HCT116 (cell line): ENCODE data around the gene FRMD3. TPM values are rescaled to one million over a fixed set of nuclear protein-coding genes. Genes with fewer than 3 reads are reported as not detected.

ENCODE experiments used
- ATAC-seq: fragments of 200-7000 bp; cut with Tn5 transposase; 2 replicates; pipeline ENCODE4 v1.9.1; 2020; ENCODE audit warnings: mild to moderate bottlenecking, moderate library complexity
- BruUV-seq: library from RNA; stranded (reverse); fragments of 400-500 nt; replicated peaks from 2 replicates; lab custom pipeline; 2021; lab: Mats Ljungman, UMichigan
- CTCF ChIA-PET: fragments of 300-600 bp; sonication (Branson Sonifier 250); formaldehyde crosslinking; loops from one replicate; lab custom pipeline; 2021; ENCODE audit warnings: antibody characterized with exemption; lab: Charles Lee
- POLR2A ChIA-PET: fragments of 300-600, 350-600 bp; sonication (Branson Sonifier 250); formaldehyde crosslinking; loops from one replicate; lab custom pipeline; 2021; ENCODE audit warnings: antibody characterized with exemption; lab: Charles Lee
- RAD21 ChIA-PET, 2 experiments: fragments of 300-600 bp; sonication (Branson Sonifier 250); formaldehyde crosslinking; loops; one replicate each; lab custom pipeline; 2023; ENCODE audit warnings: low total read pairs in 2 of 2; ENCODE audit not compliant: uncharacterized antibody in 2 of 2, unreplicated experiment in 2 of 2, low non-redundant PET in 1 of 2; lab: Charles Lee
- DNase-seq: peaks from one replicate; pipeline ENCODE4 v3.0.0-alpha.2; 2010; ENCODE audit warnings: low read depth, low spot score
- H2AFZ ChIP-seq: fragments of 200-600 bp; shearing (Covaris generic), sonication (generic); 2 replicates; pipeline ENCODE4 v1.6.1; 2017; ENCODE audit warnings: low read depth, mixed run types, mixed read lengths, antibody characterized with exemption, low read length; ENCODE audit not compliant: poor library complexity, severe bottlenecking
- H3K27ac ChIP-seq: 2 replicates; pipeline ENCODE4 v1.5.1; 2012; ENCODE audit warnings: low read depth, low read length
- H3K27me3 ChIP-seq: fragments of 200-600 bp; sonication (generic); 2 replicates; pipeline ENCODE4 v1.6.1; 2016; ENCODE audit warnings: mixed run types, low read length, mixed read lengths; ENCODE audit not compliant: insufficient read depth
- H3K36me3 ChIP-seq, 2 experiments: fragments of 200-500 bp in 1 of 2; fragments of 200-600 bp in 1 of 2; sonication (Bioruptor generic) in 1 of 2; sonication (generic) in 1 of 2; 2 replicates each; pipeline versions ENCODE4 v1.5.1 to v1.6.1; 2014 to 2016; ENCODE audit warnings: low read length in 2 of 2, inconsistent platforms in 1 of 2, mixed read lengths in 1 of 2, mixed run types in 1 of 2; ENCODE audit not compliant: insufficient read depth in 2 of 2, control insufficient read depth in 1 of 2
- H3K4me1 ChIP-seq, 2 experiments: fragments of 200-600 bp in 1 of 2; sonication (generic) in 1 of 2; 2 replicates each; pipeline versions ENCODE4 v1.5.1 to v1.6.1; 2012 to 2017; ENCODE audit warnings: low read length in 2 of 2, inconsistent platforms in 1 of 2, mild to moderate bottlenecking in 1 of 2, mixed read lengths in 1 of 2, mixed run types in 1 of 2, moderate library complexity in 1 of 2; ENCODE audit not compliant: insufficient read depth in 2 of 2, control insufficient read depth in 1 of 2
- H3K4me2 ChIP-seq: fragments of 200-600 bp; sonication (generic); 2 replicates; pipeline ENCODE4 v1.6.1; 2017; ENCODE audit warnings: mixed run types, low read length, mixed read lengths
- H3K4me3 ChIP-seq, 2 experiments: fragments of 200-600 bp in 1 of 2; sonication (generic) in 1 of 2; replicated peaks in 1 of 2; 2 replicates each; pipeline ENCODE4 v1.5.1; 2011 to 2016; ENCODE audit warnings: low read length in 2 of 2, control low read depth in 1 of 2, low read depth in 1 of 2, mild to moderate bottlenecking in 1 of 2, mixed read lengths in 1 of 2, mixed run types in 1 of 2
- H3K79me2 ChIP-seq: fragments of 200-600 bp; sonication (generic); 2 replicates; pipeline ENCODE4 v1.6.1; 2017; ENCODE audit warnings: mild to moderate bottlenecking, mixed run types, low read length, moderate library complexity, mixed read lengths; ENCODE audit not compliant: insufficient read depth
- H3K9ac ChIP-seq: fragments of 200-600 bp; sonication (generic); 2 replicates; pipeline ENCODE4 v1.6.1; 2016; ENCODE audit warnings: low read length, mixed read lengths
- H3K9me2 ChIP-seq: fragments of 200-600 bp; sonication (generic), shearing (Covaris generic); 2 replicates; pipeline ENCODE4 v1.6.1; 2017; ENCODE audit warnings: mixed run types, mild to moderate bottlenecking, moderate library complexity; ENCODE audit not compliant: insufficient read depth
- H3K9me3 ChIP-seq, 2 experiments: fragments of 200-500 bp in 1 of 2; fragments of 200-600 bp in 1 of 2; sonication (Bioruptor generic) in 1 of 2; sonication (generic) in 1 of 2; 2 replicates each; pipeline ENCODE4 v1.6.1; 2014 to 2017; ENCODE audit warnings: low read length in 2 of 2, mixed read lengths in 2 of 2, inconsistent platforms in 1 of 2, low read depth in 1 of 2, mild to moderate bottlenecking in 1 of 2, mixed run types in 1 of 2, moderate library complexity in 1 of 2; ENCODE audit not compliant: control insufficient read depth in 1 of 2, insufficient read depth in 1 of 2
- H4K20me1 ChIP-seq: fragments of 200-600 bp; sonication (generic), shearing (Covaris generic); 2 replicates; pipeline ENCODE4 v1.6.1; 2017; ENCODE audit warnings: mixed run types, mild to moderate bottlenecking, moderate library complexity; ENCODE audit not compliant: insufficient read depth
- ELF1 ChIP-seq: IDR thresholded peaks from 2 replicates; pipeline ENCODE4 v1.6.1; 2012; ENCODE audit warnings: low read depth, borderline replicate concordance
- EZH2 ChIP-seq: fragments of 200-600 bp; sonication (generic); IDR thresholded peaks from 2 replicates; pipeline ENCODE4 v1.6.1; 2017; ENCODE audit warnings: antibody characterized with exemption, mixed run types
- EZH2phosphoT487 ChIP-seq: fragments of 200-600 bp; IDR thresholded peaks from 2 replicates; pipeline ENCODE4 v1.6.1; 2018; ENCODE audit warnings: antibody characterized with exemption, borderline replicate concordance
- FOSL1 ChIP-seq: IDR thresholded peaks from 2 replicates; pipeline ENCODE4 v1.6.1; 2012; ENCODE audit warnings: low read depth
- JUND ChIP-seq: IDR thresholded peaks from 2 replicates; pipeline ENCODE4 v1.6.1; 2012
- POLR2A ChIP-seq: IDR thresholded peaks from 2 replicates; pipeline ENCODE4 v1.7.0; 2011; ENCODE audit warnings: borderline replicate concordance; ENCODE audit not compliant: insufficient read depth, insufficient read length; ENCODE audit errors: extremely low read depth
- POLR2AphosphoS5 ChIP-seq: IDR thresholded peaks from 2 replicates; pipeline ENCODE4 v1.6.1; 2011; ENCODE audit warnings: mild to moderate bottlenecking, low read depth, low read length, moderate library complexity
- RAD21 ChIP-seq: IDR thresholded peaks from 2 replicates; pipeline ENCODE4 v1.6.1; 2012; ENCODE audit warnings: low read depth, mild to moderate bottlenecking
- SIN3A ChIP-seq: IDR thresholded peaks from 2 replicates; pipeline ENCODE4 v1.6.1; 2012; ENCODE audit warnings: low read depth
- SP1 ChIP-seq: IDR thresholded peaks from 2 replicates; pipeline ENCODE4 v1.6.1; 2012; ENCODE audit warnings: low read depth
- SRF ChIP-seq: IDR thresholded peaks from 2 replicates; pipeline ENCODE4 v1.6.1; 2012; ENCODE audit warnings: low read depth
- YY1 ChIP-seq: IDR thresholded peaks from 2 replicates; pipeline ENCODE4 v1.6.1; 2011; ENCODE audit warnings: low read length, low read depth, moderate library complexity, mild to moderate bottlenecking; ENCODE audit not compliant: insufficient replicate concordance; ENCODE audit errors: extremely low read depth
- ZFX ChIP-seq: fragments of 450-650 bp; IDR thresholded peaks from 2 replicates; pipeline ENCODE4 v1.6.1; 2017
- ZNF274 ChIP-seq: fragments of 200-500 bp; sonication (Bioruptor generic); IDR thresholded peaks from 2 replicates; pipeline ENCODE4 v1.6.1; 2014; ENCODE audit warnings: mild to moderate bottlenecking, low read depth, low read length, inconsistent platforms
- intact Hi-C: fragments of 100-400 bp; cut with micrococcal nuclease; formaldehyde crosslinking; loops from 2 replicates; pipeline ENCODE4 v1.10.0; 2022
- total RNA-seq: library from RNA; stranded (reverse); gene quantifications from one replicate; pipeline ENCODE4 v1.2.1, GENCODE V29; 2021; ENCODE audit not compliant: unreplicated experiment
- TF ChIP-seq, protein P1 (sequence below), 3 experiments: fragments of 200-600 bp in 1 of 3; sonication (generic) in 1 of 3; IDR thresholded peaks in 2 of 3; conservative IDR thresholded peaks in 1 of 3; 2 replicates each; pipeline ENCODE4 v1.5.1; 2012 to 2017; ENCODE audit warnings: low read depth in 2 of 3, low read length in 2 of 3, antibody characterized with exemption in 1 of 3, borderline replicate concordance in 1 of 3, control low read depth in 1 of 3, mild to moderate bottlenecking in 1 of 3, mixed read lengths in 1 of 3, mixed run types in 1 of 3, moderate library complexity in 1 of 3; ENCODE audit not compliant: insufficient read depth in 1 of 3
- TF ChIP-seq, protein P2 (sequence below): IDR thresholded peaks from 2 replicates; pipeline ENCODE4 v1.6.1; 2011; ENCODE audit warnings: mild to moderate bottlenecking, low read length, moderate library complexity; ENCODE audit not compliant: insufficient replicate concordance; ENCODE audit errors: extremely low read depth
- TF ChIP-seq, protein P3 (sequence below): IDR thresholded peaks from 2 replicates; pipeline ENCODE4 v1.6.1; 2012
- TF ChIP-seq, protein P4 (sequence below): IDR thresholded peaks from 2 replicates; pipeline ENCODE4 v1.6.1; 2012; ENCODE audit warnings: low read depth

Gene FRMD3
- total RNA-seq, 1 experiment from 2014 or later: 0.89 TPM

DNA sequence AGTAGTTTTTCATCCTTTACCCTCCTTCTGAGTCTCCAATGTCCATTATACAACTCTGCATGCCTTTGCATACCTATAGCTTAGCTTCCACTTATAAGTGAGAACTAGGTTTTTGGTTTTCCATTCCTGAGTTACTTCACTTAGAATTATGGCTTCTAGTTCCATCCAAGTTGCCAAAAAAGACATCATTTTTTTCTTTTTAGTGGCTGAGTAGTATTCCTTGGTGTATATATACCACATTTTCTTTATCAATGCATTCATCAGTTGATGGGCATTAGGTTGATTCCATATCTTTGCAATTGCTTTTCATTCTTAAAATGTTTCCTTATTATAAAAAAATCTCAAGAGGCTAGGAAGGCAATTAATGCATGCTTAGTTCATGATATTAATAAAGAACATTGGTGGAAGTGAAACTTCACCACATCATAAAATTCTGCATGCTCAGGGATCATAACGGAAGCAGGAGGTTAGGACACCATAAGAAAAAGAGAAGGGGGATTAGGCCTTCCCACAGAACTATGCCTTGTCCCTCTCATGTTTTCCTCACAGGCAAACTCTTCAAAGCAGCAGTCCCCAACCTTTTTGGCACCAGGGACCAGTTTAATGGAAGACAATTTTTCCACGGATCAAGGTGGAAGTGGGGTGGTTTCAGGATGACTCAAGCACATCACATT, 105.2 kb downstream of the FRMD3 start:
- DNase-seq: no peak
- intact Hi-C loops: no loop called here
- RAD21 ChIA-PET: interaction anchor here in 1 of 2 experiments (0.6 kb wide), 1 partner anchor 58 kb away, joined by 4 read pairs; no protein-coding TSS in a partner anchor
- no peaks in the 10 kb centered on the region for H3K36me3 ChIP-seq
- no peaks in the 10 kb centered on the region for H4K20me1 ChIP-seq
- TF ChIP-seq, protein P1, sequence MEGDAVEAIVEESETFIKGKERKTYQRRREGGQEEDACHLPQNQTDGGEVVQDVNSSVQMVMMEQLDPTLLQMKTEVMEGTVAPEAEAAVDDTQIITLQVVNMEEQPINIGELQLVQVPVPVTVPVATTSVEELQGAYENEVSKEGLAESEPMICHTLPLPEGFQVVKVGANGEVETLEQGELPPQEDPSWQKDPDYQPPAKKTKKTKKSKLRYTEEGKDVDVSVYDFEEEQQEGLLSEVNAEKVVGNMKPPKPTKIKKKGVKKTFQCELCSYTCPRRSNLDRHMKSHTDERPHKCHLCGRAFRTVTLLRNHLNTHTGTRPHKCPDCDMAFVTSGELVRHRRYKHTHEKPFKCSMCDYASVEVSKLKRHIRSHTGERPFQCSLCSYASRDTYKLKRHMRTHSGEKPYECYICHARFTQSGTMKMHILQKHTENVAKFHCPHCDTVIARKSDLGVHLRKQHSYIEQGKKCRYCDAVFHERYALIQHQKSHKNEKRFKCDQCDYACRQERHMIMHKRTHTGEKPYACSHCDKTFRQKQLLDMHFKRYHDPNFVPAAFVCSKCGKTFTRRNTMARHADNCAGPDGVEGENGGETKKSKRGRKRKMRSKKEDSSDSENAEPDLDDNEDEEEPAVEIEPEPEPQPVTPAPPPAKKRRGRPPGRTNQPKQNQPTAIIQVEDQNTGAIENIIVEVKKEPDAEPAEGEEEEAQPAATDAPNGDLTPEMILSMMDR (IDR thresholded peaks at IDR 0.05 in 2 of 3, conservative IDR thresholded peaks at IDR 0.05 in 1 of 3; ENCODE audit: borderline replicate concordance in 1 of 3, insufficient read depth in 1 of 3, low read depth in 2 of 3, low read length in 2 of 3): no peak
- TF ChIP-seq, protein P2, sequence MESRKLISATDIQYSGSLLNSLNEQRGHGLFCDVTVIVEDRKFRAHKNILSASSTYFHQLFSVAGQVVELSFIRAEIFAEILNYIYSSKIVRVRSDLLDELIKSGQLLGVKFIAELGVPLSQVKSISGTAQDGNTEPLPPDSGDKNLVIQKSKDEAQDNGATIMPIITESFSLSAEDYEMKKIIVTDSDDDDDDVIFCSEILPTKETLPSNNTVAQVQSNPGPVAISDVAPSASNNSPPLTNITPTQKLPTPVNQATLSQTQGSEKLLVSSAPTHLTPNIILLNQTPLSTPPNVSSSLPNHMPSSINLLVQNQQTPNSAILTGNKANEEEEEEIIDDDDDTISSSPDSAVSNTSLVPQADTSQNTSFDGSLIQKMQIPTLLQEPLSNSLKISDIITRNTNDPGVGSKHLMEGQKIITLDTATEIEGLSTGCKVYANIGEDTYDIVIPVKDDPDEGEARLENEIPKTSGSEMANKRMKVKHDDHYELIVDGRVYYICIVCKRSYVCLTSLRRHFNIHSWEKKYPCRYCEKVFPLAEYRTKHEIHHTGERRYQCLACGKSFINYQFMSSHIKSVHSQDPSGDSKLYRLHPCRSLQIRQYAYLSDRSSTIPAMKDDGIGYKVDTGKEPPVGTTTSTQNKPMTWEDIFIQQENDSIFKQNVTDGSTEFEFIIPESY: no peak
- TF ChIP-seq ZFX: no peak
- TF ChIP-seq, protein P3, sequence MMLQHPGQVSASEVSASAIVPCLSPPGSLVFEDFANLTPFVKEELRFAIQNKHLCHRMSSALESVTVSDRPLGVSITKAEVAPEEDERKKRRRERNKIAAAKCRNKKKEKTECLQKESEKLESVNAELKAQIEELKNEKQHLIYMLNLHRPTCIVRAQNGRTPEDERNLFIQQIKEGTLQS: no peak
- TF ChIP-seq ZNF274: no peak
- TF ChIP-seq POLR2A: no peak
- no peak for TF ChIP-seq EZH2
- no peak for TF ChIP-seq JUND
- TF ChIP-seq, protein P4, sequence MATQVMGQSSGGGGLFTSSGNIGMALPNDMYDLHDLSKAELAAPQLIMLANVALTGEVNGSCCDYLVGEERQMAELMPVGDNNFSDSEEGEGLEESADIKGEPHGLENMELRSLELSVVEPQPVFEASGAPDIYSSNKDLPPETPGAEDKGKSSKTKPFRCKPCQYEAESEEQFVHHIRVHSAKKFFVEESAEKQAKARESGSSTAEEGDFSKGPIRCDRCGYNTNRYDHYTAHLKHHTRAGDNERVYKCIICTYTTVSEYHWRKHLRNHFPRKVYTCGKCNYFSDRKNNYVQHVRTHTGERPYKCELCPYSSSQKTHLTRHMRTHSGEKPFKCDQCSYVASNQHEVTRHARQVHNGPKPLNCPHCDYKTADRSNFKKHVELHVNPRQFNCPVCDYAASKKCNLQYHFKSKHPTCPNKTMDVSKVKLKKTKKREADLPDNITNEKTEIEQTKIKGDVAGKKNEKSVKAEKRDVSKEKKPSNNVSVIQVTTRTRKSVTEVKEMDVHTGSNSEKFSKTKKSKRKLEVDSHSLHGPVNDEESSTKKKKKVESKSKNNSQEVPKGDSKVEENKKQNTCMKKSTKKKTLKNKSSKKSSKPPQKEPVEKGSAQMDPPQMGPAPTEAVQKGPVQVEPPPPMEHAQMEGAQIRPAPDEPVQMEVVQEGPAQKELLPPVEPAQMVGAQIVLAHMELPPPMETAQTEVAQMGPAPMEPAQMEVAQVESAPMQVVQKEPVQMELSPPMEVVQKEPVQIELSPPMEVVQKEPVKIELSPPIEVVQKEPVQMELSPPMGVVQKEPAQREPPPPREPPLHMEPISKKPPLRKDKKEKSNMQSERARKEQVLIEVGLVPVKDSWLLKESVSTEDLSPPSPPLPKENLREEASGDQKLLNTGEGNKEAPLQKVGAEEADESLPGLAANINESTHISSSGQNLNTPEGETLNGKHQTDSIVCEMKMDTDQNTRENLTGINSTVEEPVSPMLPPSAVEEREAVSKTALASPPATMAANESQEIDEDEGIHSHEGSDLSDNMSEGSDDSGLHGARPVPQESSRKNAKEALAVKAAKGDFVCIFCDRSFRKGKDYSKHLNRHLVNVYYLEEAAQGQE: no peak
- no peak for TF ChIP-seq SIN3A
- no peak for TF ChIP-seq FOSL1
- no peak for TF ChIP-seq SRF
- no peak for TF ChIP-seq EZH2phosphoT487
- no peak for TF ChIP-seq RAD21
- TF ChIP-seq ELF1: no peak
- no peak for TF ChIP-seq POLR2AphosphoS5
- no peak for TF ChIP-seq YY1
- TF ChIP-seq SP1: no peak
- no peaks in the 10 kb centered on the region for H3K79me2 ChIP-seq
- no peak overlapping the region for H2AFZ ChIP-seq
- POLR2A ChIA-PET: no interaction called here
- H3K9me3 ChIP-seq: no peaks in the 10 kb centered on the region
- H3K27me3 ChIP-seq: no peaks in the 10 kb centered on the region
- no peaks in the 10 kb centered on the region for H3K9me2 ChIP-seq
- H3K27ac ChIP-seq: no peak overlapping the region
- CTCF ChIA-PET: no interaction called here
- no TSS peak for BruUV-seq
- no peak overlapping the region for H3K9ac ChIP-seq
- H3K4me1 ChIP-seq: peaks cover 10 to 24% of the 10 kb centered on the region in 2 experiments; a peak in 3 of 4 replicates
- ATAC-seq: no peak
- no peak overlapping the region for H3K4me2 ChIP-seq
- no peak overlapping the region for H3K4me3 ChIP-seq
